Endothelial cell of umbilical vein (primary cell): ENCODE results near the gene SESTD1.

ENCODE experiments used
- CTCF ChIP-seq, 2 donors: IDR thresholded peaks; 1 replicate in 1 of 2; 2 replicates in 1 of 2; pipeline ENCODE4 v1.5.1; 2011; ENCODE audit warnings: low read length in 2 of 2, mild to moderate bottlenecking in 2 of 2, moderate library complexity in 2 of 2, control low read depth in 1 of 2, inconsistent platforms in 1 of 2, low read depth in 1 of 2; ENCODE audit not compliant: insufficient read depth in 1 of 2; ENCODE audit errors: extremely low read depth in 1 of 2
- EZH2 ChIP-seq: IDR thresholded peaks from 2 replicates; pipeline ENCODE4 v1.6.1; 2012; ENCODE audit warnings: borderline replicate concordance, low read depth, mild to moderate bottlenecking, moderate library complexity, low read length, inconsistent platforms; ENCODE audit not compliant: severe bottlenecking
- FOS ChIP-seq: IDR thresholded peaks from 2 replicates; pipeline ENCODE4 v1.6.1; 2011; ENCODE audit warnings: mild to moderate bottlenecking, low read length, moderate library complexity, borderline replicate concordance; ENCODE audit not compliant: insufficient read depth
- JUN ChIP-seq: IDR thresholded peaks from 2 replicates; pipeline ENCODE4 v1.6.1; 2011; ENCODE audit warnings: borderline replicate concordance, low read depth; ENCODE audit not compliant: insufficient read length, insufficient read depth
- MAX ChIP-seq: IDR thresholded peaks from 2 replicates; pipeline ENCODE4 v1.6.1; 2011; ENCODE audit not compliant: insufficient read depth, insufficient read length
- POLR2A ChIP-seq: IDR thresholded peaks from 2 replicates; pipeline ENCODE4 v1.6.1; 2012; ENCODE audit warnings: low read depth, mild to moderate bottlenecking, control low read depth, low read length
- POLR2AphosphoS5 ChIP-seq: IDR thresholded peaks from 2 replicates; pipeline ENCODE4 v1.6.1; 2012; ENCODE audit warnings: low read depth, mild to moderate bottlenecking, control low read depth, low read length, moderate library complexity; ENCODE audit not compliant: insufficient read depth

GRCh38 chr2:179264368-179265081 is at the start of gene SESTD1:
- TF ChIP-seq EZH2 (no peak), CTCF (IDR thresholded peaks at IDR 0.05; ENCODE audit: extremely low read depth in 1 of 2, insufficient read depth in 1 of 2, low read depth in 1 of 2, low read length in 2 of 2) (no peak), POLR2AphosphoS5 (peak; percentile 50), MAX (no peak), POLR2A (peak; percentile 40), JUN (no peak), FOS (no peak)
